ENCODE data around the gene LAMA5.

LAMA5 gene

DNA sequence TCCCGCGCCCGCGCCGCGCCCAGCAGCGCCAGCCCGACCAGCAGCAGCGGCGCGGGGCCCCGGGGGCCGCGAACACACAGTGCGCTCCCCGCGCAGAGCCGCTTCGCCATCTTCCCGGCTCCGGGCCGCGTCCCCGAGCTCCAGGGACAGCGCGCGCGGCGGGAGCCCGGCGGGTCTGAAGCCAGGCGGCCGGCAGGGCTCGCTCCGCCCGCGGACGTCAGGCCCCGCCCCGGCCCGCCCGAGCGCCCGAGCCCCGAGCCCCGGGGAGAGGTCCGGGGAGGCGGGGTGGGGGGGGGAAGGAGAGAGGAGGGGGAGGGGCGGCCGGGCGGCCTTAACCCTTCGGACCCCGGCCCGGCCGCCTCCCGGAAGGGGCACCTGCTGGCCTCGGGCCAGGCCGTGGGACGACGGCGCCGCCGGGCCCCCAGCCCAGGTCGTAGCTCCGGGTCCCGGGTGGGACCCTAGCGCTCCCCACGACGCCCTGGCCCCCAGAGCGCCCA, at the start of gene LAMA5:
LAMA5 (minus strand) TSS at position 177 of the 497 bp plus-strand sequence; CDS start at position 110, 67 bp downstream.
- no peak for DNase-seq

- no peak for DNase-seq
Observed at GRCh38 chr20:62415354-62416111, 48.4 kb upstream of the LAMA5 start.

DNA sequence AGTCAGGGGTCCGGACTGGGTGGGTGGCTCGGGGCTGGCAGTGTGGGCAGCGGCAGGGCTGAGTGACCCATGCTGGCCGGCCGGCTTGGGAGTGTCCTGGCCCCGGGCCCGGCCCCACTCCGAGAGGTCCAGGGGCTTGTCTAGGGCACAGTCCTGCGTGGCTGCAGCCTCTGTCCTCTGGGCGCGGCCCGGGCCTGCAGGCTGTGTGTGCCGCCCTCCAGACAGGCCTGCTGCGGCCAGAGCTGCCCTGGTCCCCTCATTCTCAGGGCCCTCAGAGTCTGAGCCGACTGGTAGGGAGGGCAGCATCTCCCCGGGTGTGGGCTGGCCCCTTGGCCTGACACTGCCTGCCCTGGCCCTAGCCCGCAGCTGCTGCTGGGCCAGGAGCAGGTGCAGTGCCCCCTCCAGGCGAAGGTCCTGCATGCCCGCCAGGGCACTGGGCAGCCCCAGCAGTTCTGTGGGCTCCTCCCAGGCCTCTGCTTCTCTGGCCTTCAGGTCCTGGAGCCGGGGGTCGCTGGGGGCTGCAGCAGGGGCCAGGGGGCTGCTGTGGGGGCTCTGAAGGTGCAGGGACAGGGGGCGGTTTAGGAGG, 46.9 kb upstream of the LAMA5 start:
- no peak for DNase-seq

GRCh38 chr20:62413025-62413570, 46.0 kb upstream of the LAMA5 start:
- no peak for DNase-seq

GRCh38 chr20:62412194-62413024, 45.3 kb upstream of the LAMA5 start:
- no peak for DNase-seq

- no peak for DNase-seq
Observed at GRCh38 chr20:62411479-62412193, 44.5 kb upstream of the LAMA5 start.

DNA sequence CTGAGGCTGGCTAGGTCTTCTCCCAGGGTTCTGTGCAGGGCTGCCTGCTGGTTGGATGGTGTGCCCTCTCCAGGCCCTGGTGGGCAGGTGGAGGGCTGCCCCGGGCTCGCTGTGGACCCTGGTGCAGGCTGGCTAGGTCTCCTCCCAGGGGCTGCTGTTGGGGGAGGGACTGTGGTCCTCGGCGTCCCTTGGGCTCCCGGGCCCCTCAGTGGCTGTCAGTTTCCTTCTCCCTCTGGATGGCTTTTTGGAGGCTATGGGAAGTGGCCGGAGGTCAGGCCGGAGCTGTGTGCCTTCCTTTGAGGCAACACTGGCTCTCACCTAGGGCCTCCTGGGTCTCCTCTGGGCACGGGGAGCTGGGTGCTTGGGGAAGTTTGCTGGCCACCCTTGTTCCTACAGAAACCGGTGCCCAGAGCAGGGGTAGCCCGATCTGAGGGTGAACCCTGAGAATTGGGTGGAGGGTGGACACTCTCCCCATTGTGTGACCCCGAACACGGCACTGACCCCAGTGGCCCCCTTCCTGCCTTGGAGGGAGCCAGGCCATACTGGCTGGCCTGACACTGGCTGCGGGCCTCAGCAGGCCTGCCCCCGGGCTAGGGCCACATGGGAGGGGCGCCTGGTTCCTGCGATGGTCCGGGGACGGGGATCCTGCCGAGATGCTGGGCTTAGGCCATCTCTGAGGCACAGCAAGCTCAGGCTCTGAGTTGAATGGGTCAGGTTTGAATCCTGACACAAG, 43.8 kb upstream of the LAMA5 start:
- DNase-seq, result no peak

GRCh38 chr20:62409931-62410745, 43.0 kb upstream of the LAMA5 start:
- peak; percentile 54 for DNase-seq

GRCh38 chr20:62409086-62409853, 42.2 kb upstream of the LAMA5 start:
- no peak for DNase-seq

DNA sequence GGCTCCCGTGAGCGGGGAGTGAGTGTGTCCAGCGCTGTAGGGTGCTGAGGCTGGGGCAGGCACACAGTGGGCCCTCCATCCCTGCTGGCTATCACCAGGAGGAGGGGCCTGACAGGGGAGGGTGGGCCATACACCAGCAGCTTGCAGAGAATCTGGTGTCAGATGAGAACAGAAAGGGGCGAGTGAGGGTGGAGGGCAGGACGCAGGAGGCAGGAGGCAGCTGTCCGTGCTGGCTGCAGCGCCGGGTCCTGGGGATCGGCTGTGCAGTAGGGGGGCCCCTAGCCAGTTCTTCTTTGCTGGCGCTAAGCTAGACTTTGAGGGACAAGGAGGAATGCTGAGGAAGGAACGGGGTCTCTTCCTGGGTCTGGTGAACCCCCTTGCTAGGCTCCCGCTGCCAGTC, 41.5 kb upstream of the LAMA5 start:
- no peak for DNase-seq

- no peak for DNase-seq
Observed at GRCh38 chr20:62408055-62408454, 40.9 kb upstream of the LAMA5 start.

- peak; percentile 94 for DNase-seq
Observed at GRCh38 chr20:62407221-62407992, 40.3 kb upstream of the LAMA5 start, which contains the start of gene CABLES2. Gene CABLES2 (minus strand): TSS chr20:62407285. CDS start chr20:62407276, 9 bp downstream.

- DNase-seq, result no peak
Observed at GRCh38 chr20:62406635-62407176, 39.6 kb upstream of the LAMA5 start.

DNA sequence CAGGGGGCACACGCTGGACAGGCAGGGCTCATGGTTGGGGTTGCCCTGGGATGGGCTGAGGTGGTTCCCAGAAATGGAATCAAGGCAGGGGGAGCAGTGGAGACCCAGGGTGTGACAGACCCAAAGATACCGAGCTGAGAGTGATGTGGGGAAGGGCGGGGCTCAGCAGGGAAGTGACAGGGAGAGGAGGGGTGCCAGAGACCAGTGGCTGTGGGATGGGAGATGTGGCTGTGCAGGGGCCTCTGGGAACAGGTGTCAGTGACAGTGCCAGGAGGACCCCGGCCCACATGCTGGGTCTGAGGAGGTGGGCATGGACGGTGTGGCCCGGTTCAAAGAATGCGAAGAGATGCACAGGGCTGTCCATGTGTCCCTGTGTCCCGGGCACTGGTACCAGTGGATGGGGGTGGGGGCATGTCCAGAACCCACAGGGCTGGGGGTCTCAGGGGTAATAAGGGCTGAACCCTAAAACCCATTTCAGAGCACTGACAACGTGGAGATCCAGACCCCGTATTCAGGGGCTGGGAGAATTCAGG, 38.9 kb upstream of the LAMA5 start:
- no peak for DNase-seq

DNA sequence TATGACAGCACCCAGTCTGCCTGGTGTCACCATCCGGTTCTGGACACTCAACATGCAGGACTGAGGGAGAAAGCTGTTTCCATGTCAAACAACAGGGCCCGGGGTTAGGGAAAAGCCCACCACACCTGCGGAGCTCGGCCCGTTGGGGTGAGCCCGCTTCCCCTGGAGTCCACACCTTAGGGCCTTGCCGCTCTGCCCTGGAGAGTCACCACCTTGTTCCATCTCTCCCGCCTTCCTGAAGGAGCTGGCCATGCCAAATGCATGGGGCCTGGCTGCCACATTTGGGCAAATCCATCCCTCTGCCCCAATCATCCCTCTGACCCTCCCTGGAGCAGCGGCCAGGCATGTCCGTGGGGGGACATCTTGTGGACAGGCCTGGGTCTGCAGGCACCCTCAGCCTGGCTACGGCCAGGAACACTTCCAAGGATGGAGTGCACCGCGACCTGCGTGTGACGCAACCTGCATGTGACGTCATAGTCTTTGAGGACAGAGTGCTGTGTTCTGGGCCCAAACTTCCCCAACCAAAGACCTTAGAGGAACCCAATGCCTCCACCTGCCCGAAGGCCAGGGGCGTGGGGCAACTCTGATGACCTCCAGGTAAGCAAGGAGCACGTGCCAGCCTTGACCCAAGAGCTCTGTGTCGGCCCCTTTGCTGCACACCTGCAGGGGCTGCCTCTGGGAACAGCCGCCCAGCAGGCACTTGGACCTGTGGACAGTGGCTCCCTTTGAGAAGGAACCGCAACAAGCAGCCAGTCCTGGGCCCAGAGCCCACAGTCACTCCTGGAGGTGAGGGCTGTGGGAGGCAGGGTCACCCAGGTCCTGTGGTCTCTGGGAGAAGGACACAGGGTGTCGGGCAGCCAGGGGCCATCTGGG, 38.2 kb upstream of the LAMA5 start:
- DNase-seq, result no peak

- DNase-seq, result no peak
Observed at GRCh38 chr20:62404761-62405107, 37.6 kb upstream of the LAMA5 start.

- DNase-seq, result no peak
Observed at GRCh38 chr20:62404112-62404665, 37.1 kb upstream of the LAMA5 start.

All from activated CD4-positive, alpha-beta T cell treated with anti-CD3 and anti-CD28 coated beads for 48 hours (primary cell).